ENCODE results near the gene SBNO1.

Gene SBNO1

DNA sequence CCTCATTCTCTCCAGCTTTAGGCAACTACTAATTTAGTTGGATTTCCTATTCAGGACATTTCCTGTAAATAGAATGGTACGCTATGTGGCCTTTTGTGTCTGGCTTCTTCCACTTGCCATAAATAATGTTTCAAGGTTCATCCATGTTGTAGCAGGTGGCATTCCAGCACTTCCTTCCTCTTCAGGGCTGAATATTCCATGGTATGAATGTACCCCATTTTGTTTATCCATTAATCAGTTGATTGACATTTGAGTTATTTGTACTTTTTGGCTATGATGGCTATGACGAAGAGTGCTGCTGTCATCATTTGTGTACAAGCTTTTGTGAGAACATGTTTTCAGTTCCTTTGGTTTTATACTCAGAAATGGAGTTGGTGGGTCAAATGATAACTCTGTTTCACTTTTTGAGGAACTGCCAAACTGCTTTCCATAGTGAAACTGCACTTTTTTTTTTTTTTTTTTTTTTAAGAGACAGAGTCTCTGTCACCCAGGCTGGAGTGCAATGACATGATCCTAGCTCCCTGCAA, 86.5 kb downstream of the SBNO1 start:
- peak; percentile 72 for DNase-seq (ENCODE audit: extremely low read depth, insufficient read length)
- H3K27me3 ChIP-seq (replicated peaks; ENCODE audit: control insufficient read depth, insufficient read depth, low read length) = no peaks in the 10 kb centered on the region
- TF ChIP-seq, protein P1, sequence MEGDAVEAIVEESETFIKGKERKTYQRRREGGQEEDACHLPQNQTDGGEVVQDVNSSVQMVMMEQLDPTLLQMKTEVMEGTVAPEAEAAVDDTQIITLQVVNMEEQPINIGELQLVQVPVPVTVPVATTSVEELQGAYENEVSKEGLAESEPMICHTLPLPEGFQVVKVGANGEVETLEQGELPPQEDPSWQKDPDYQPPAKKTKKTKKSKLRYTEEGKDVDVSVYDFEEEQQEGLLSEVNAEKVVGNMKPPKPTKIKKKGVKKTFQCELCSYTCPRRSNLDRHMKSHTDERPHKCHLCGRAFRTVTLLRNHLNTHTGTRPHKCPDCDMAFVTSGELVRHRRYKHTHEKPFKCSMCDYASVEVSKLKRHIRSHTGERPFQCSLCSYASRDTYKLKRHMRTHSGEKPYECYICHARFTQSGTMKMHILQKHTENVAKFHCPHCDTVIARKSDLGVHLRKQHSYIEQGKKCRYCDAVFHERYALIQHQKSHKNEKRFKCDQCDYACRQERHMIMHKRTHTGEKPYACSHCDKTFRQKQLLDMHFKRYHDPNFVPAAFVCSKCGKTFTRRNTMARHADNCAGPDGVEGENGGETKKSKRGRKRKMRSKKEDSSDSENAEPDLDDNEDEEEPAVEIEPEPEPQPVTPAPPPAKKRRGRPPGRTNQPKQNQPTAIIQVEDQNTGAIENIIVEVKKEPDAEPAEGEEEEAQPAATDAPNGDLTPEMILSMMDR (IDR thresholded peaks at IDR 0.05; ENCODE audit: insufficient read depth, low read length, poor library complexity, severe bottlenecking) = no peak
- no peaks in the 10 kb centered on the region for H3K36me3 ChIP-seq (ENCODE audit: control insufficient read depth, insufficient read depth, low read length)
- H3K4me3 ChIP-seq (replicated peaks; ENCODE audit: low read depth, low read length) = no peak overlapping the region

DNA sequence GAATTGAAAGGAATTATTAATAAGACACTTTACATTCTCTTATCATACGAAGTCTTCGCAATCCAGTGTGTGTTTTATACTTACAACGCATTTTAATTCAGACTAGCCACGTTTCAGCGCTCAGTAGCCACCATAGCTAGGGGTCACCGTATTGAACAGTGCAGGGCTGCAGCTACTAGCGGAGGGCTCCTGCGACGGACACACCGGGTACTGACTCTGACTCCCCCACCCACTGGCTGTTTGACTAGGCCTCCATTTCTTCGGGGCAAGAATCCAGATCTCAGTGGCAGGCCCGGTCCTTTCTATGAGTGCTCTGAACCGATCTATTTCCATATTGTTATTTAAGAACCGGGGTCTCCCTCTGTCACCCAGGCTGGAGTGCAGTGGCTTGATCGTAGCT, 91.5 kb downstream of the SBNO1 start:
- DNase-seq (ENCODE audit: extremely low read depth, insufficient read length) = no peak
- H3K4me3 ChIP-seq (replicated peaks; ENCODE audit: low read depth, low read length) = no peak overlapping the region
- H3K27me3 ChIP-seq (replicated peaks; ENCODE audit: control insufficient read depth, insufficient read depth, low read length) = no peaks in the 10 kb centered on the region
- no peaks in the 10 kb centered on the region for H3K36me3 ChIP-seq (ENCODE audit: control insufficient read depth, insufficient read depth, low read length)
- TF ChIP-seq, protein P1 (IDR thresholded peaks at IDR 0.05; ENCODE audit: insufficient read depth, low read length, poor library complexity, severe bottlenecking) = no peak

DNA sequence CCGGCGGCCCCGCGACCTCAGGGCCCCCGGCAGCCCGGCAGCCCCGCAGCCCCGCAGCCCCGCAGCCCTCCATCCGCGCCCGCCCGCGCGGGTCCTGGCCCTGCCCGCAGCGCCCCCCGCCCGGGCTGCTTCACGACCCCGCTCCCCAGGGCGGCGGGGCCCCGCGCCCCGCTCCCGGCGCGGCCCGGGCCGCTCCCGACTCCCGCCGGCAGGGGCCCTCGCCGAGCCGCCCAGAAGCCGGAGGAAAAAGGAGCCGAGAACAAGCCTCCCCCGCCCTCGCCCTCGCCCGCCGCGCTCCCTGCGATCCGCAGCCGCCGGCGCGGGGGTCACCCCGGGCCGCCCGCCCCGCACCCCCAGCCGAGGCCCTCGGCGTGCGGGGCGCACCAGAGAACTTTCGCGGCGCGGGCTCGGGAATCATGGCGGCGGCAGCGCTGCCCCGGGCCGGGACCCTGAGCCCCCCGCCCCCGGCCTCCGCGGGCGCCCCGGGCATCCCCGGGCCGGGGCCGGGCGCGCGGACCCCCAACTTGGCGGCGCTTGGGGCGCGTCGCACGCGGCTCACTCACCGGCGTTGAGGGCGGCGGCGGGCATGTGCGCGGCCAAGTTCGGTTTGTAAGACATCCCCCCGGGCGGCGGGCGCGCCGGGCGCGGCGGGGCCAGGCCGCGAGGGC, 93.5 kb downstream of the SBNO1 start:
- no peaks in the 10 kb centered on the region for H3K36me3 ChIP-seq (ENCODE audit: control insufficient read depth, insufficient read depth, low read length)
- TF ChIP-seq, protein P1 (IDR thresholded peaks at IDR 0.05; ENCODE audit: insufficient read depth, low read length, poor library complexity, severe bottlenecking) = peak; percentile 23
- H3K27me3 ChIP-seq (replicated peaks; ENCODE audit: control insufficient read depth, insufficient read depth, low read length) = no peaks in the 10 kb centered on the region
- DNase-seq (ENCODE audit: extremely low read depth, insufficient read length) = peak; percentile 73
- peak overlapping the region; percentile 77 for H3K4me3 ChIP-seq (replicated peaks; ENCODE audit: low read depth, low read length)

DNA sequence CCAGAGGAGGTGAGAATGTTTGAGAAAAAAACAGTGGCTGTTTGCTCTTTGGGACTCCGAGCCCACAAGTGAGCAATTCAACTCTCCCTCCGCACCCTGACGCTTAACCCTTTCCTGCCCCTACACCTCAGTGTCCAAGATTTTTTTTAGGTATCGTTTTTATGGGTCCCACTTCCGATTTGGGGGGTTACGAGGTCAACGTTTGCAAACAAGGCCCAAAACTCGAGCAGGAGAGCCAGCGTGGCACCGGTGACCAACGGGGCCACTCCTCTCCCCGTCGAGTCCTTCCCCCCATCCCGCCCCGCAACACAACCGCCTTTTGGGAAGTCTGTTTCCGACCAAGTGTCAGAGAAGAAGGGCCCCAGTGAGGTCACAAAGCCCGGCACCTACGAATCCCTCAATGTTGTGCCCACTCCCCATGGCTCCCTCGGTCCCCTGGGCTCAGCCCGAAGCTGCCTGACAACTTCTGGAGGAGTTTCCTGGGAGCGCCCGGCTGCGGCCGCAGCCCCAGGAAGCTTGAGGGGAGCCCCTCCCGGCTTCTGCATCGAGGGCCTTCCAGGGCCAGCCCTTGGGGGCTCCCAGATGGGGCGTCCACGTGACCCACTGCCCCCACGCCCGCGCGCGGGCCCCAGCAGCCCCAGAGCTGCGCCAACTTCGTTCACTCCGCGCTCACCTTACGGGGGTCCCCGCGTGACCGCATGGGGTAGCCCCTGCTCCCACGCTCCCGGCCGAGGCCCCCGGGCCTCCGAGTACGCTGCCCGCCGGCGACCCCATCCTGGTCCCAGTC, 94.2 kb downstream of the SBNO1 start:
- no peaks in the 10 kb centered on the region for H3K36me3 ChIP-seq (ENCODE audit: control insufficient read depth, insufficient read depth, low read length)
- H3K27me3 ChIP-seq (replicated peaks; ENCODE audit: control insufficient read depth, insufficient read depth, low read length) = no peaks in the 10 kb centered on the region
- DNase-seq (ENCODE audit: extremely low read depth, insufficient read length) = peak; percentile 46
- TF ChIP-seq, protein P1 (IDR thresholded peaks at IDR 0.05; ENCODE audit: insufficient read depth, low read length, poor library complexity, severe bottlenecking) = no peak
- H3K4me3 ChIP-seq (replicated peaks; ENCODE audit: low read depth, low read length) = peak overlapping the region; percentile 77

DNA sequence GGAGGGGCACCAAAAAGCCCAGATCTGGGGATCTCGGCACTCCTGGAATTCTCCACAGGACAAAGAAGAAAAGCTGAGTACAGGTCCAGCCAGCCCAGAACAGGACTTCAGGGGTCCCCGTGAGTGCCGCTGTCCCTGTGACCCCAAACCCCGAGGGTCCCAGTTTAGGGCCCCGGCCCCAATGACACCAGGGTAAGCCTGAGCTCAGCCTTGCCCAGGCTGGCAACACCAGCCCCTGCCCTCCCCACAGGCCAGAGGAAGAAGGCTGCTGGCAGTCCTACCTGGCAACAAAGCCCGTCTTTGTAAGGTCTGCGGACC, 94.8 kb downstream of the SBNO1 start:
- H3K27me3 ChIP-seq (replicated peaks; ENCODE audit: control insufficient read depth, insufficient read depth, low read length) = no peaks in the 10 kb centered on the region
- H3K4me3 ChIP-seq (replicated peaks; ENCODE audit: low read depth, low read length) = peak overlapping the region; percentile 77
- TF ChIP-seq, protein P1 (IDR thresholded peaks at IDR 0.05; ENCODE audit: insufficient read depth, low read length, poor library complexity, severe bottlenecking) = no peak
- H3K36me3 ChIP-seq (ENCODE audit: control insufficient read depth, insufficient read depth, low read length) = no peaks in the 10 kb centered on the region; the same call in 1 of the 2 replicates
- no peak for DNase-seq (ENCODE audit: extremely low read depth, insufficient read length)
